IPS-18c (cell line): Measurements from ENCODE around the gene SNTA1.
"Not testable (repeated sequence)": the region's sequence is repeated elsewhere in the genome, so short reads cannot be mapped to it uniquely, and the experiment has no call there.

Experiments used
- H3K4me3 ChIP-seq: 2 replicates; pipeline ENCODE4 v1.7.0; 2013; ENCODE audit warnings: low read depth, mild to moderate bottlenecking, low read length, moderate library complexity; ENCODE audit not compliant: insufficient read depth
- H3K9me3 ChIP-seq: one replicate; pipeline ENCODE4 v1.6.1; 2013; ENCODE audit warnings: mild to moderate bottlenecking, low read length, moderate library complexity; ENCODE audit not compliant: control insufficient read depth, insufficient read depth

The SNTA1 gene

GRCh38 chr20:33410081-33410742, 33.4 kb downstream of the SNTA1 start:
- Histone ChIP-seq H3K4me3 (no peak overlapping the region), H3K9me3 (peaks cover 1% of the 10 kb centered on the region)

- H3K4me3 ChIP-seq: no peak overlapping the region
- no peaks in the 10 kb centered on the region for H3K9me3 ChIP-seq
These were observed 34.6 kb downstream of the SNTA1 start for GRCh38 chr20:33408716-33409654.

DNA sequence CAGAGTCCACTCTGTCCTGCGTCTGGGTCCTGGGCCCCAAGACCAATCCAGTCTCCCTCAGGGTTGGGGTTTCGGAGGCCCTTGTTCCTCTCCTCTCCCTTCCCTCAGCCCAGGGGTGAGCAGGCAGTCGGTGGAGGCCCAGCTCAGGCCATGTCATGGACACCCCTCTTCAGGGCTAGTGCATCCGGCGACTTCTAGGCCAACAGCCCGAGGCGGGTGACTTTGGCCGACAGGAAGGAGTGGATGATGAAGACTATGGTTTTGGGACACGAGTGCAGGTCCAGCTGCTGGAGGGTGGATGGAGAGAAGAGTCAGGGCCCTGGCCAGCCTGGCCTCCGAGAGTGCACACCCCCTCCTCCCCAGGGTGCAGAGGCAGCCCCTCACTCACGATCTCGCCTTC, 35.2 kb downstream of the SNTA1 start:
- Histone ChIP-seq H3K9me3 (no peaks in the 10 kb centered on the region), H3K4me3 (no peak overlapping the region)

- no peaks in the 10 kb centered on the region for H3K9me3 ChIP-seq
- H3K4me3 ChIP-seq: no peak overlapping the region
These were observed 35.8 kb downstream of the SNTA1 start for GRCh38 chr20:33407796-33408195.

DNA sequence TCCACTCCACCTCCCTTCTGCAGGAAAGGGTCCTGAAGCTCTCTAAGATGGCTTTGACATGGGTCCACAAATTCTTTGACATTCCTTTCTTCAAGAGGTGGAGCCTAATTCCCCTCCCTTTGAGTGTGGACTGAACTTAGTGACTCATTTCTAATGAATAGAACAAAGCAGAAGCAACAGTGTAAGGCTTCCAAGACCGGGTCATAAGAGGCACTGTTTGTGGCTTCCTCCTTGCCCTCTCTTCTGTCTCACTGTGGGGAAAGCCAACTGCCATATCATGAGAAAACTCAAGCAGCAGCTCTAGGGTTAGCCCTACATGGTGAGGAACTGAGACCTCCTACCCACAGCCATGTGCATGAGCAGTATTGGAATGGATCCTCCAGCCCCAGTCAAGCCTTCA, 36.3 kb downstream of the SNTA1 start:
- H3K9me3 ChIP-seq: no peaks in the 10 kb centered on the region
- H3K4me3 ChIP-seq: no peak overlapping the region

DNA sequence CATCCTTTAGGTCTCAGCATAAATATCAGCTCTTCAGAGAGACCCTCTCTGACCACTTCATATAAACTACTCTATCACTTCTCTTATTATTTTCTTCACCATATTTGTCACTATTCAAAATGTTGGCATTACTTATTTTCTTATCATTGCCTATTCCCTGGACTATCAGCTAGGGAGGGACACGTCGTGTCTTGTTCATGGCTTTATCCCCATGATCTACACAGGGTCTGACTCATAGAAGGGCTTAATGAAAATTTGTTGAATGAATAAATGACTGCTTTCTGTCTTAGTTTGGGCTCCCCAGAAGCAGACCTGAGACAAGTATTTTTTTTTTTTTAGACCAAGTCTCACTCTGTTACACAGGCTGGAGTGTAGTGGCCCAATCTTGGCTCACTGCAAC, 39.3 kb downstream of the SNTA1 start:
- H3K4me3 ChIP-seq: no peak overlapping the region
- no peaks in the 10 kb centered on the region for H3K9me3 ChIP-seq

DNA sequence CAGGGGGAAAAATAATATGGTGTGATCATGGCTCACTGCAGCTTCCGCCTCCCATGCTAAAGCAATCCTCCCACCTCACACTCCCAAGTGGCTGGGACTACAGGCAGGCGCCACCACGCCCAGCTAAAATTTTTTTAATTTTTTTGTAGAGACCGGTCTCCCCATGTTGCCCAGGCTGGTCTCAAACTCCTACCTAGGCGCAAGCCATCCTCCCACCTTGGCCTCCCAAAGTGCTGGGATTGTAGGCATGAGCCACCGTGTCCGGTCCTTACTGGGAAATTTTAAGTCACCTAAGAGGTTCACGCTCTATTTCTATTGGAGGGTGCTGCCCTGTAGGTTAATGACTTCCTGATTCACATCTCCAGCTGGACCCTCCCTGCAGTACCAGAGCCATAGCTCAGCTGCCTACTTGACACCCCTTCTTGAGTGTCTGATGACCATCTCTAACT, 41.6 kb downstream of the SNTA1 start:
- Histone ChIP-seq H3K9me3 (no peaks in the 10 kb centered on the region), H3K4me3 (peak overlapping the region; percentile 100; the same call in 1 of the 2 replicates)

DNA sequence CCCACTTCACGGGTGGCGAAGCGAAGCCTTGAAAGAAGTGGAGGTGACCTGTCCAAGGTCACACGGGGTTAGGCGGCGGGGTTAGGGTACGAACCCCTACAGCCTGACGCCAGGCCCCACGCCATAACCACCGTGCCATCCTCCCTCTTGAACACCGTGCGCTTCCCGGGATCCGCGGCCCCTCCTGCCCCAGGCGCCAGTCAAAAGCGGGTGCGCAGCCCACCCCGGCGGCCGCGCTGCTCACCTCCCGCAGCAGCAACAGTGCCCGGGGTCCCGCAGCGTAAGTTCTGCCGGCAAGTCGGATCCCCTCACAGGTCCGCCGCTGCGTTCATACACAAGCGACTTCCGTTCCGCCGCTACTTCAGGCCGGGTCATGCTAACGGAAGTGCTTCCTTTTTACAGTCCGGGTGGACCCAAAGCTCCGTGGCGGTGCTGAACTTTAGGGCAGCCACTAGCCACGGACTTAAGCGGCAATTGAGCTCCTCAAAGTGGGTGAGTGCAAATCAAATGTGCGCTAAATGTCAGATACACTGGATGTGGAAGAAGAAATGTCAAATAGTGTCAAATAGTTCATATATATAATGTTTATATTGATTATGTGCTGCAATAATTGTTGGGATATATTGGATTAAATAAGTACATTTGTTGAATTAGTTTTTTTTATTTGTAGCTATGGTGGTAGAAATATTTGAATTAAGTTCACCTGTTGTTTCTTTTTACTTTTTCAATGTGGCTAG, 42.2 kb downstream of the SNTA1 start, which contains the start of gene CDK5RAP1:
Gene CDK5RAP1 (minus strand): TSS at position 336 of the 737 bp plus-strand sequence. CDS start 4,455 bp downstream, outside the sequence.
- H3K9me3 ChIP-seq: no peaks in the 10 kb centered on the region
- H3K4me3 ChIP-seq: peak within 1 kb of the TSS; percentile 100

GRCh38 chr20:33400812-33401183, 42.8 kb downstream of the SNTA1 start:
- H3K9me3 ChIP-seq: no peaks in the 10 kb centered on the region
- H3K4me3 ChIP-seq: peak overlapping the region; percentile 100

DNA sequence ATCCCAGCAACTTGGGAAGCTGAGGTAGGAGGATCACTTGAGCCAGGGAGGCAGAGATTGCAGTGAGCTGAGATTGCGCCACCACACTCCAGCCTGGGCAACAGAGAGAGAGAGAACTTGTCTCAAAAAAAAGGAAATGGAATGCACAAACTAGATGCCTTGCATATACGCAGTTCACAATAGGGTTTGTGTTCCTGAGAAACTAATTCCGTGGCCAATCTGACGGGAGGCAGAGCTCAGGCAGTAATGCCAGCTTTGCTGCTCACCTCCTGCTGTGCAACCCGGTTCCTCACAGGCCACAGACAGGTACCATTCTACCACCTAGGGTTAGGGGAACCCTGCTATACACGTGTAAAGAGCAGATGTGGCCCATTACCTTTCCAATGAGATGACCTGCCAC, 43.6 kb downstream of the SNTA1 start:
- peak overlapping the region; percentile 100; the same call in 1 of the 2 replicates for H3K4me3 ChIP-seq
- H3K9me3 ChIP-seq: no peaks in the 10 kb centered on the region

- Histone ChIP-seq H3K4me3 (no peak overlapping the region), H3K9me3 (no peaks in the 10 kb centered on the region)
These were observed 48.8 kb downstream of the SNTA1 start for GRCh38 chr20:33394718-33395117.

DNA sequence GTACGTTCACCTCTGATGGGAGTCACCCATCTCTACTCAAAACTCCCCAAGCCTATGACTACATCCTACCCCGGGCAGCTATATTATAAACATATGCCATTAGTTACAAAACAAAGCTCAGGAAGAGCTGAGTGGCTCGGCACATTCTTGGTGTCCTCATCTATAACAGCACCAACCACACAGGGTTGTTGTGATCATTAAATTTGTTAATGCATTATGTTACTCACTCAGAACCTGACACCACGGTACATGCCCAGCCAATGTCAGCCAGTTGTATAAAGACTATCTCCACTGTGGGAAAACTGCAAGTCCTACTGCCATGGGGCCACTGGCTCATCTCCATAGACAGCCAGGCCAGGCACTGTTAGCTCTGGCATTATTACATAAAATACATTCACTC, 50.0 kb downstream of the SNTA1 start:
- no peak overlapping the region for H3K4me3 ChIP-seq
- H3K9me3 ChIP-seq: no peaks in the 10 kb centered on the region

GRCh38 chr20:33391722-33392415, 51.7 kb downstream of the SNTA1 start:
- H3K9me3 ChIP-seq: no peaks in the 10 kb centered on the region
- no peak overlapping the region for H3K4me3 ChIP-seq

DNA sequence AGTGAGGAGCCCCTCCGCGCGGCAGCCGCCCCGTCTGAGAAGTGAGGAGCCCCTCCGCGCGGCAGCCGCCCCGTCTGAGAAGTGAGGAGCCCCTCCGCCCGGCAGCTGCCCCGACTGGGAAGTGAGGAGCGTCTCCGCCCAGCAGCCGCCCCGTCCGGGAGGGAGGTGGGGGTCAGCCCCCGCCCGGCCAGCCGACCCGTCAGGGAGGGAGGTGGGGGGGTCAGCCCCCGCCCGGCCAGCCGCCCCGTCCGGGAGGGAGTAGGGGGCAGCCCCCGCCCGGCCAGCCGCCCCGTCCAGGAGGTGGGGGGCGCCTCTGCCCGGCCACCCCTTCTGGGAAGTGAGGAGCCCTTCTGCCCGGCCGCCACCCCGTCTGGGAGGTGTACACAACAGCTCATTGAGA, 54.2 kb downstream of the SNTA1 start:
- not testable (repeated sequence) for H3K9me3 ChIP-seq, H3K4me3 ChIP-seq

DNA sequence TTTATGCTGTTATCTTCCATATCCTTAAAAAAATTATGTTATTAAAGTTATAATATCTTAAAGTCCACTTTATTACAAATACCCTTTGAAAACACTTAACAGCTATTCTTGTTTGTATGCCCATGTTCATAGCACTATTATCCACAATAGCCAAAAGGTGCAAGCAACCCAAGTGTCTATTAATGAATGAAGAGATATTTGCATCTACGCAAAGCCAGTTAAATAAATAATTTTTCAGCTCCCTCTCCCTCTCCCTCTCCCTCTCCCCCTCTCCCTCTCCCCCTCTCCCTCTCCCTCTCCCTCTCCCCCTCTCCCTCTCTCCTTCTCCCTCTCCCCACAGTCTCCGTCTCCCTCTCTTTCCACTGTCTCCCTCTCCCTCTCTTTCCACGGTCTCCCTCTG, 55.3 kb downstream of the SNTA1 start:
- no peak overlapping the region for H3K4me3 ChIP-seq

GRCh38 chr20:33387177-33387576, 56.4 kb downstream of the SNTA1 start:
- H3K4me3 ChIP-seq: no peak overlapping the region
- no peaks in the 10 kb centered on the region for H3K9me3 ChIP-seq

More for the DNA sequence above, 55.3 kb downstream of the SNTA1 start:
- no peaks in the 10 kb centered on the region for H3K9me3 ChIP-seq

DNA sequence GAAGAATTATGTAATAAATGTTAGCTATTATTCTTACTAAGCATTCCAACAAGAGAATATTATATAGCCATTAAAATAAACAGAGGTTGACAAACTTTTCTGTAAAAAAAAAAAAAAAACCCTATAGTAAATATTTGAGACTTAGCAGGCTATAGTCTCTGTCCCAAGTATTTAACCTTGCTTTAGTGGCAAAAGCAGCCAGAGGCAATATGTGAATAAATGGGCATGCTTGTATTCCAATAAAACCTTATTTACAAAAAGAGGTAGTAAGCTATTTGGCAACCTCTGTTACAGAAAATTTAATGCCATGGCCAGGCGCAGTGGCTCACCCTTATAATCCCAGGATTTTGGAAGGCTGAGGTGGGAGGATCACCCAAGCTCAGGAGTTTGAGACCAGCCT, 56.9 kb downstream of the SNTA1 start:
- H3K9me3 ChIP-seq: no peaks in the 10 kb centered on the region
- H3K4me3 ChIP-seq: no peak overlapping the region
